Trophoblast cell (in vitro differentiated cells and primary cell): ENCODE measurements around the gene DLEU7.

Source experiments
- DNase-seq, 2 donors: peaks; one replicate each; pipeline ENCODE4 v3.0.0-alpha.2; 2016
- H2AFZ ChIP-seq: 2 replicates; pipeline ENCODE4 v1.6.1; 2013; ENCODE audit warnings: low read length, moderate library complexity, mild to moderate bottlenecking; ENCODE audit not compliant: insufficient read depth, poor library complexity
- H2AK5ac ChIP-seq: 2 replicates; pipeline ENCODE4 v1.6.1; 2013; ENCODE audit warnings: mild to moderate bottlenecking, low read length
- H2BK120ac ChIP-seq: 2 replicates; pipeline ENCODE4 v1.6.1; 2013; ENCODE audit warnings: low read length, mild to moderate bottlenecking, moderate library complexity; ENCODE audit not compliant: insufficient read depth, poor library complexity
- H2BK12ac ChIP-seq: 2 replicates; pipeline ENCODE4 v1.6.1; 2013; ENCODE audit warnings: mild to moderate bottlenecking, low read length, moderate library complexity
- H2BK5ac ChIP-seq: 2 replicates; pipeline ENCODE4 v1.6.1; 2013; ENCODE audit warnings: low read length, low read depth, moderate library complexity, mild to moderate bottlenecking; ENCODE audit not compliant: poor library complexity
- H3K14ac ChIP-seq: 2 replicates; pipeline ENCODE4 v1.6.1; 2013; ENCODE audit warnings: mild to moderate bottlenecking, low read length
- H3K18ac ChIP-seq: 2 replicates; pipeline ENCODE4 v1.6.1; 2013; ENCODE audit warnings: mild to moderate bottlenecking, low read length
- H3K23ac ChIP-seq: 2 replicates; pipeline ENCODE4 v1.6.1; 2013; ENCODE audit warnings: low read length
- H3K27ac ChIP-seq: 2 replicates; pipeline ENCODE4 v1.5.1; 2013; ENCODE audit warnings: low read depth, mild to moderate bottlenecking, inconsistent platforms, low read length, moderate library complexity
- H3K27me3 ChIP-seq: 2 replicates; pipeline ENCODE4 v1.6.1; 2013; ENCODE audit warnings: inconsistent platforms, mild to moderate bottlenecking, low read length, moderate library complexity; ENCODE audit not compliant: insufficient read depth
- H3K36me3 ChIP-seq, 2 experiments: 1 replicate in 1 of 2; 2 replicates in 1 of 2; pipeline ENCODE4 v1.6.1; 2013; ENCODE audit warnings: low read length in 2 of 2, mild to moderate bottlenecking in 2 of 2, moderate library complexity in 1 of 2; ENCODE audit not compliant: insufficient read depth in 2 of 2, control insufficient read depth in 1 of 2
- H3K4ac ChIP-seq: 2 replicates; pipeline ENCODE4 v1.6.1; 2013; ENCODE audit warnings: low read depth, mild to moderate bottlenecking, low read length, moderate library complexity
- H3K4me1 ChIP-seq, 2 experiments: 1 replicate in 1 of 2; 2 replicates in 1 of 2; pipeline ENCODE4 v1.6.1; 2013; ENCODE audit warnings: low read length in 2 of 2, mild to moderate bottlenecking in 2 of 2, moderate library complexity in 1 of 2; ENCODE audit not compliant: insufficient read depth in 2 of 2, control insufficient read depth in 1 of 2
- H3K4me2 ChIP-seq: 2 replicates; pipeline ENCODE4 v1.6.1; 2013; ENCODE audit warnings: inconsistent platforms, mild to moderate bottlenecking, low read length, moderate library complexity
- H3K4me3 ChIP-seq: 2 replicates; pipeline ENCODE4 v1.5.1; 2013; ENCODE audit warnings: mild to moderate bottlenecking, low read depth, low read length, inconsistent platforms
- H3K79me1 ChIP-seq: one replicate; pipeline ENCODE4 v1.6.1; 2013; ENCODE audit warnings: low read length
- H3K79me2 ChIP-seq: 2 replicates; pipeline ENCODE4 v1.6.1; 2013; ENCODE audit warnings: low read length, mild to moderate bottlenecking; ENCODE audit not compliant: control insufficient read depth, insufficient read depth, poor library complexity
- H3K9ac ChIP-seq: 2 replicates; pipeline ENCODE4 v1.6.1; 2013; ENCODE audit warnings: mild to moderate bottlenecking, low read length
- H3K9me3 ChIP-seq: 2 replicates; pipeline ENCODE4 v1.6.1; 2013; ENCODE audit warnings: low read depth, mild to moderate bottlenecking, control low read depth, inconsistent platforms, low read length; ENCODE audit not compliant: insufficient read depth
- H4K12ac ChIP-seq: 2 replicates; pipeline ENCODE4 v1.6.1; 2013; ENCODE audit warnings: low read depth, mild to moderate bottlenecking, low read length, moderate library complexity
- H4K8ac ChIP-seq: 2 replicates; pipeline ENCODE4 v1.6.1; 2013; ENCODE audit warnings: low read depth, mild to moderate bottlenecking, low read length, moderate library complexity
- H4K91ac ChIP-seq: one replicate; pipeline ENCODE4 v1.6.1; 2013; ENCODE audit warnings: low read depth, mild to moderate bottlenecking, low read length, moderate library complexity
- WGBS: extraction: QIAGEN DNeasy Blood & Tissue Kit; methylation state at CpG from one replicate; pipeline ENCODE4 v1.1.7; 2013; ENCODE audit warnings: missing lambda C conversion rate; ENCODE audit not compliant: insufficient read length, insufficient coverage; ENCODE audit errors: extremely low coverage; 5-methylcytosine and 5-hydroxymethylcytosine counted together

Gene DLEU7

GRCh38 chr13:50888362-50888761 lies 44.9 kb upstream of the DLEU7 start:
- Histone ChIP-seq H2BK120ac (no peak overlapping the region), H3K4me3 (no peak overlapping the region), H3K79me2 (no peaks in the 10 kb centered on the region), H4K12ac (no peak overlapping the region), H3K18ac (no peak overlapping the region), H4K8ac (no peak overlapping the region), H3K79me1 (no peaks in the 10 kb centered on the region), H3K27me3 (no peaks in the 10 kb centered on the region), H3K14ac (no peak overlapping the region), H2BK12ac (no peak overlapping the region), H2AFZ (no peak overlapping the region), H2BK5ac (no peak overlapping the region), H3K4me2 (no peak overlapping the region), H2AK5ac (no peak overlapping the region), H3K9ac (no peak overlapping the region), H3K4me1 (no peaks in the 10 kb centered on the region), H3K27ac (no peak overlapping the region), H3K9me3 (no peaks in the 10 kb centered on the region), H3K4ac (no peak overlapping the region), H3K23ac (no peak overlapping the region), H4K91ac (no peak overlapping the region), H3K36me3 (no peaks in the 10 kb centered on the region)
- no CpG with 5 or more reads among the region's 1 CpG for WGBS
- DNase-seq = no peak

- no peak overlapping the region for H2BK5ac ChIP-seq
- H3K79me2 ChIP-seq = no peaks in the 10 kb centered on the region
- no peaks in the 10 kb centered on the region for H3K9me3 ChIP-seq
- H2AK5ac ChIP-seq = no peak overlapping the region
- H3K4me3 ChIP-seq = no peak overlapping the region
- H2BK12ac ChIP-seq = no peak overlapping the region
- no peaks in the 10 kb centered on the region for H3K27me3 ChIP-seq
- no peak overlapping the region for H3K23ac ChIP-seq
- no peak overlapping the region for H4K8ac ChIP-seq
- H3K27ac ChIP-seq = no peak overlapping the region
- no peak overlapping the region for H3K4me2 ChIP-seq
- no peak overlapping the region for H2BK120ac ChIP-seq
- H3K36me3 ChIP-seq = no peaks in the 10 kb centered on the region
- no peaks in the 10 kb centered on the region for H3K79me1 ChIP-seq
- no peak for DNase-seq
- 100% methylated on average over 2 of the region's 7 CpGs for WGBS
- no peak overlapping the region for H3K9ac ChIP-seq
- H3K18ac ChIP-seq = no peak overlapping the region
- H3K4me1 ChIP-seq = no peaks in the 10 kb centered on the region
- H3K4ac ChIP-seq = no peak overlapping the region
- no peak overlapping the region for H2AFZ ChIP-seq
- no peak overlapping the region for H4K12ac ChIP-seq
- H4K91ac ChIP-seq = no peak overlapping the region
- no peak overlapping the region for H3K14ac ChIP-seq
Measured at GRCh38 chr13:50887151-50887550, 43.7 kb upstream of the DLEU7 start.

GRCh38 chr13:50884265-50884664 lies 40.8 kb upstream of the DLEU7 start:
- Histone ChIP-seq H3K4me2 (no peak overlapping the region), H3K9me3 (no peaks in the 10 kb centered on the region), H3K79me2 (no peaks in the 10 kb centered on the region), H3K23ac (no peak overlapping the region), H4K8ac (no peak overlapping the region), H3K36me3 (no peaks in the 10 kb centered on the region), H4K91ac (no peak overlapping the region), H2BK12ac (no peak overlapping the region), H3K4ac (no peak overlapping the region), H3K27me3 (no peaks in the 10 kb centered on the region), H2AFZ (no peak overlapping the region), H3K18ac (no peak overlapping the region), H4K12ac (no peak overlapping the region), H2AK5ac (no peak overlapping the region), H2BK120ac (no peak overlapping the region), H3K27ac (no peak overlapping the region), H3K4me1 (no peaks in the 10 kb centered on the region), H3K9ac (no peak overlapping the region), H2BK5ac (no peak overlapping the region), H3K4me3 (no peak overlapping the region), H3K79me1 (no peaks in the 10 kb centered on the region), H3K14ac (no peak overlapping the region)
- no peak for DNase-seq
- no CpG with 5 or more reads among the region's 1 CpG for WGBS

- Histone ChIP-seq H3K79me2 (no peaks in the 10 kb centered on the region), H3K23ac (no peak overlapping the region), H2BK12ac (no peak overlapping the region), H3K9ac (no peak overlapping the region), H2BK5ac (no peak overlapping the region), H3K79me1 (no peaks in the 10 kb centered on the region), H2BK120ac (no peak overlapping the region), H3K4ac (no peak overlapping the region), H4K8ac (no peak overlapping the region), H3K14ac (no peak overlapping the region), H3K18ac (no peak overlapping the region), H3K4me3 (no peak overlapping the region), H2AFZ (no peak overlapping the region), H2AK5ac (no peak overlapping the region), H3K4me1 (no peaks in the 10 kb centered on the region), H3K4me2 (no peak overlapping the region), H4K12ac (no peak overlapping the region), H3K36me3 (no peaks in the 10 kb centered on the region), H4K91ac (no peak overlapping the region), H3K9me3 (no peaks in the 10 kb centered on the region), H3K27me3 (no peaks in the 10 kb centered on the region), H3K27ac (no peak overlapping the region)
- DNase-seq = no peak
- no CpG with 5 or more reads among the region's 1 CpG for WGBS
Measured at GRCh38 chr13:50883728-50884127, 40.2 kb upstream of the DLEU7 start.
